GM12892 (cell line): Measurements from ENCODE around the gene FAM20B.
"Not testable (repeated sequence)": the region's sequence is repeated elsewhere in the genome, so short reads cannot be mapped to it uniquely, and the experiment has no call there.

Source experiments
- DNase-seq: peaks from one replicate; pipeline ENCODE4 v3.0.0; 2011; ENCODE audit not compliant: insufficient read length
- FAIRE-seq: peaks from 2 replicates; lab custom pipeline; 2011; peaks lifted over from hg19 to GRCh38; lab: Jason Lieb, UNC
- POLR2A ChIP-seq: IDR thresholded peaks from 2 replicates; pipeline ENCODE4 v1.6.1; 2011; ENCODE audit warnings: low read depth, low read length, control low read depth
- POLR2AphosphoS5 ChIP-seq: IDR thresholded peaks from 2 replicates; pipeline ENCODE4 v1.6.1; 2011; ENCODE audit warnings: low read depth, low read length, control low read depth
- TAF1 ChIP-seq: IDR thresholded peaks from 2 replicates; pipeline ENCODE4 v1.6.1; 2011; ENCODE audit warnings: low read depth, mild to moderate bottlenecking, control low read depth, low read length, borderline replicate concordance

FAM20B gene

GRCh38 chr1:179026813-179027669 is 1.3 kb downstream of the FAM20B start:
- DNase-seq (no peak), FAIRE-seq (no peak)
- TF ChIP-seq POLR2AphosphoS5 = no peak
- no peak for TF ChIP-seq TAF1
- no peak for TF ChIP-seq POLR2A

- FAIRE-seq = no peak
- no peak for DNase-seq
- no peak for TF ChIP-seq POLR2A
- no peak for TF ChIP-seq POLR2AphosphoS5
- no peak for TF ChIP-seq TAF1
Measured at GRCh38 chr1:179029321-179029759, 3.6 kb downstream of the FAM20B start.

- DNase-seq (no peak), FAIRE-seq (no peak)
- TF ChIP-seq TAF1 = no peak
- no peak for TF ChIP-seq POLR2A
- TF ChIP-seq POLR2AphosphoS5 = no peak
Measured at GRCh38 chr1:179030130-179030529, 4.4 kb downstream of the FAM20B start.

- FAIRE-seq (no peak), DNase-seq (no peak)
- TF ChIP-seq POLR2AphosphoS5 (no peak), POLR2A (no peak), TAF1 (no peak)
Measured at GRCh38 chr1:179030683-179031082, 5.0 kb downstream of the FAM20B start.

- DNase-seq = no peak
- FAIRE-seq = no peak
- TF ChIP-seq TAF1 (no peak), POLR2A (no peak), POLR2AphosphoS5 (no peak)
Measured at GRCh38 chr1:179031284-179031683, 5.6 kb downstream of the FAM20B start.

- FAIRE-seq = peak; percentile 46
- TF ChIP-seq TAF1 = no peak
- no peak for TF ChIP-seq POLR2A
- no peak for TF ChIP-seq POLR2AphosphoS5
- no peak for DNase-seq
Measured at GRCh38 chr1:179031855-179032513, 6.3 kb downstream of the FAM20B start.

GRCh38 chr1:179034720-179035119 is 9.0 kb downstream of the FAM20B start:
- no peak for DNase-seq
- FAIRE-seq = peak; percentile 50
- TF ChIP-seq TAF1 = no peak
- no peak for TF ChIP-seq POLR2A
- no peak for TF ChIP-seq POLR2AphosphoS5

GRCh38 chr1:179036844-179037465 is 11.3 kb downstream of the FAM20B start:
- no peak for DNase-seq
- FAIRE-seq = no peak
- TF ChIP-seq TAF1 (no peak), POLR2A (no peak), POLR2AphosphoS5 (no peak)

GRCh38 chr1:179038528-179039281 is 13.0 kb downstream of the FAM20B start:
- no peak for DNase-seq
- no peak for FAIRE-seq
- no peak for TF ChIP-seq POLR2AphosphoS5
- no peak for TF ChIP-seq POLR2A
- no peak for TF ChIP-seq TAF1

- not testable (repeated sequence) for FAIRE-seq
Measured at GRCh38 chr1:179039502-179040174, 13.9 kb downstream of the FAM20B start.

GRCh38 chr1:179040175-179040551 is 14.5 kb downstream of the FAM20B start:
- DNase-seq, FAIRE-seq: not testable (repeated sequence)

More at GRCh38 chr1:179039502-179040174, 13.9 kb downstream of the FAM20B start:
- DNase-seq = not testable (repeated sequence)
